ENCODE data around the gene CRTAC1.

DNA sequence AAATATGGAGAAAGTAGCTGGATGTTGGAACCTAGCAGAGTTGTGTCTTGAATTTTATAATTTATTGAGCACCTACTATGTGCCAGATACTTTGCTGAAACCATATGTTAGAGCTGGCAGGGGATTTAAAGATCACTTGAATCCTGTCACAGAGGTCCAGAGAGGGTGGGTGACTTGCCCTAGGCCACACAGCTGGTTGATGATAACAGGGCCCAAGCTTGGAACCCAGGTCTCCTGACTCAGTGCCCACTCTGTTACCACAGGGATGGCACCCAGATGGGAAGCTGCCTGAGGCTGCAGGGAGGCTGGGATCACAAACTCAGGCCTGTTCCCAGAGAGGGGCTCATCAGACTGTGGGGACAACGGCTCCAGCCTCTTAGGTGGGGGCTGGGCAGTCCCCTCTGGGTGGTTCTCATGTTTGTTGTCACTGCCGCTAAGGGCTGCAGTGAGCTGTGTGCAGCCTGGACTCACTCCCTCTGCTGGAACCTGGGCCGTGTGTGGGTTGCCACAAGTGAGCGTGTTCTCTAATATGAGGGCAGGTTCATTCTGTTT, 162.2 kb downstream of the CRTAC1 start:
- TF ChIP-seq POLR2A (IDR thresholded peaks at IDR 0.05; ENCODE audit: low read depth), result no peak
- TF ChIP-seq, protein P1, sequence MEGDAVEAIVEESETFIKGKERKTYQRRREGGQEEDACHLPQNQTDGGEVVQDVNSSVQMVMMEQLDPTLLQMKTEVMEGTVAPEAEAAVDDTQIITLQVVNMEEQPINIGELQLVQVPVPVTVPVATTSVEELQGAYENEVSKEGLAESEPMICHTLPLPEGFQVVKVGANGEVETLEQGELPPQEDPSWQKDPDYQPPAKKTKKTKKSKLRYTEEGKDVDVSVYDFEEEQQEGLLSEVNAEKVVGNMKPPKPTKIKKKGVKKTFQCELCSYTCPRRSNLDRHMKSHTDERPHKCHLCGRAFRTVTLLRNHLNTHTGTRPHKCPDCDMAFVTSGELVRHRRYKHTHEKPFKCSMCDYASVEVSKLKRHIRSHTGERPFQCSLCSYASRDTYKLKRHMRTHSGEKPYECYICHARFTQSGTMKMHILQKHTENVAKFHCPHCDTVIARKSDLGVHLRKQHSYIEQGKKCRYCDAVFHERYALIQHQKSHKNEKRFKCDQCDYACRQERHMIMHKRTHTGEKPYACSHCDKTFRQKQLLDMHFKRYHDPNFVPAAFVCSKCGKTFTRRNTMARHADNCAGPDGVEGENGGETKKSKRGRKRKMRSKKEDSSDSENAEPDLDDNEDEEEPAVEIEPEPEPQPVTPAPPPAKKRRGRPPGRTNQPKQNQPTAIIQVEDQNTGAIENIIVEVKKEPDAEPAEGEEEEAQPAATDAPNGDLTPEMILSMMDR (IDR thresholded peaks at IDR 0.05), result no peak
